ENCODE data around the gene TNK1. TPM values are rescaled to one million over a fixed set of nuclear protein-coding genes. Genes with fewer than 3 reads are reported as not detected.

The TNK1 gene
- total and polyA plus RNA-seq, 9 of the 15 experiments (the other 6 are each of a cell fraction or from before 2014, with no cell fraction given), result 0.28 to 5.2 (median 2.1) TPM

GRCh38 chr17:7425316-7425715 lies 44.4 kb downstream of the TNK1 start, which contains the start of gene SPEM2 (continued):
- TF ChIP-seq AFF4 (CRISPR knock-in tag; IDR thresholded peaks at IDR 0.05) (no peak), TRIM25 (IDR thresholded peaks at IDR 0.05; ENCODE audit: borderline replicate concordance) (no peak), BMI1 (IDR thresholded peaks at IDR 0.05; ENCODE audit: low read length) (no peak), ZNF311 (CRISPR knock-in tag; IDR thresholded peaks at IDR 0.05) (no peak), MIER1 (IDR thresholded peaks at IDR 0.05; ENCODE audit: low read depth) (no peak), ZFP30 (CRISPR knock-in tag; IDR thresholded peaks at IDR 0.05; ENCODE audit: borderline replicate concordance) (no peak), BCL6 (CRISPR knock-in tag; IDR thresholded peaks at IDR 0.05) (no peak)
